MCF 10A (cell line): Measurements from ENCODE around the gene ARHGEF11. TPM values are rescaled to one million over a fixed set of nuclear protein-coding genes. Genes with fewer than 3 reads are reported as not detected.

ENCODE experiments used
- BruUV-seq: library from RNA; stranded (reverse); fragments of 400-500 nt; replicated peaks from 2 replicates; lab custom pipeline; 2021; lab: Mats Ljungman, UMichigan
- CTCF ChIA-PET: fragments of 300-600 bp; sonication (Branson Sonifier 250); formaldehyde crosslinking; extraction: SDS; loops from one replicate; lab custom pipeline; 2021; ENCODE audit warnings: antibody characterized with exemption, inconsistent platforms; lab: Yijun Ruan, JAX
- POLR2A ChIA-PET: fragments of 300-600, 350-650 bp; sonication (Branson Sonifier 250); formaldehyde crosslinking; extraction: SDS; loops from one replicate; lab custom pipeline; 2020; ENCODE audit warnings: antibody characterized with exemption, inconsistent platforms; lab: Yijun Ruan, JAX
- DNase-seq: peaks from one replicate; pipeline ENCODE4 v3.0.0-alpha.2; 2018; ENCODE audit not compliant: unreplicated experiment
- H3K27ac Mint-ChIP-seq: one replicate; pipeline ENCODE4 v1.8.0; 2022; ENCODE audit warnings: mild to moderate bottlenecking, low read depth, mixed read lengths; ENCODE audit not compliant: unreplicated experiment
- H3K27me3 Mint-ChIP-seq: one replicate; pipeline ENCODE4 v1.8.0; 2022; ENCODE audit warnings: mixed read lengths; ENCODE audit not compliant: insufficient read depth, unreplicated experiment
- H3K36me3 Mint-ChIP-seq: one replicate; pipeline ENCODE4 v1.8.0; 2022; ENCODE audit warnings: mild to moderate bottlenecking, moderate library complexity, mixed read lengths; ENCODE audit not compliant: insufficient read depth, unreplicated experiment
- H3K4me1 Mint-ChIP-seq: one replicate; pipeline ENCODE4 v1.8.0; 2022; ENCODE audit warnings: mixed read lengths; ENCODE audit not compliant: insufficient read depth, unreplicated experiment
- H3K4me3 Mint-ChIP-seq: one replicate; pipeline ENCODE4 v1.8.0; 2022; ENCODE audit warnings: mild to moderate bottlenecking, moderate library complexity, mixed read lengths; ENCODE audit not compliant: unreplicated experiment
- H3K9me3 Mint-ChIP-seq: one replicate; pipeline ENCODE4 v1.8.0; 2022; ENCODE audit warnings: mixed read lengths; ENCODE audit not compliant: unreplicated experiment
- intact Hi-C: fragments of 100-400 bp; cut with micrococcal nuclease; formaldehyde crosslinking; loops from 2 replicates; pipeline ENCODE4 v1.14.1; 2022
- total RNA-seq: library from RNA; stranded (reverse); gene quantifications from 2 replicates; pipeline ENCODE4 v1.2.3, GENCODE V29; 2022
- TF ChIP-seq, protein P1 (sequence below): fragments of 200-600 bp; IDR thresholded peaks from one replicate; pipeline ENCODE4 v1.8.0; 2022; ENCODE audit warnings: antibody characterized with exemption, mild to moderate bottlenecking; ENCODE audit not compliant: unreplicated experiment

ARHGEF11 gene
- total RNA-seq, 1 experiment from 2014 or later, result 34.5 TPM

DNA sequence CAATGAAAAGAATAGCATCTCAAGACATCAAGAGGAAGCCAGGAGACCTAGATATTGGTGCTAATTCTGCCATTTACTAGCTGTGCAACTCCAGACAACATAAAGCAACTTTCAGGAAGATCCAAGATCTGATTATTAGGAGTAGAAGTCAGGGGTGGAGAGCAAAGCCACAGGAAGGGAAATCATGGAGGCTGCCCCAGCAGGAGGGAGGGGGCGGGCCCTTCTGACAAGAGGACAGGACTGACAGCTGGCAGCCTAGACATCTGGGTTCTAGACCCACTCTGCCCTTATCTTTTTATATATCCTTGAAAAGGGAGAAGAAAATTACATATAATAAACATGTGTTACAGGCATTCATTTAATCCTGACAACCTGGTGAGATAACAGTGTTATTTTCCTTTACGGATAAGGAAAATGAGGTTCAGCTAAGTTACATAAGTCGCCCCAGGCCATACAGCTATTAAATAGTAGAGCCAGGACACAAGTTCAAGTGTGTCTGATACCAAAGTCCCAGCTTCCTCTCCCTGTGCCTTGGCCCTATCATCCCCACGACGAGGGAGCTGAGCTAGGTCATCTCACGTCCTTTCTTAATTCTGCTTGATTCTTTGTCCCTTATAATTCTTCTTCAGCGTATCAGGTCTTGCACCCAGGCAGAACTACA, 46.6 kb downstream of the ARHGEF11 start:
- no TSS peak for BruUV-seq
- H3K9me3 Mint-ChIP-seq, result no peaks in the 10 kb centered on the region
- ChIA-PET CTCF (interaction anchor here (1.0 to 1.4 kb wide), 2 partner anchors 9 to 158 kb away, joined by 3 read pairs; no protein-coding TSS in a partner anchor), POLR2A (interaction anchor here (0.6 to 1.3 kb wide), 2 partner anchors 11 to 48 kb away, joined by 3 read pairs; no protein-coding TSS in a partner anchor)
- no peak overlapping the region for H3K4me3 Mint-ChIP-seq
- intact Hi-C loops, result no loop called here
- H3K27ac Mint-ChIP-seq, result no peak overlapping the region
- H3K36me3 Mint-ChIP-seq, result no peaks in the 10 kb centered on the region
- peaks cover 17% of the 10 kb centered on the region for H3K4me1 Mint-ChIP-seq
- DNase-seq, result no peak
- no peaks in the 10 kb centered on the region for H3K27me3 Mint-ChIP-seq
- TF ChIP-seq, protein P1, sequence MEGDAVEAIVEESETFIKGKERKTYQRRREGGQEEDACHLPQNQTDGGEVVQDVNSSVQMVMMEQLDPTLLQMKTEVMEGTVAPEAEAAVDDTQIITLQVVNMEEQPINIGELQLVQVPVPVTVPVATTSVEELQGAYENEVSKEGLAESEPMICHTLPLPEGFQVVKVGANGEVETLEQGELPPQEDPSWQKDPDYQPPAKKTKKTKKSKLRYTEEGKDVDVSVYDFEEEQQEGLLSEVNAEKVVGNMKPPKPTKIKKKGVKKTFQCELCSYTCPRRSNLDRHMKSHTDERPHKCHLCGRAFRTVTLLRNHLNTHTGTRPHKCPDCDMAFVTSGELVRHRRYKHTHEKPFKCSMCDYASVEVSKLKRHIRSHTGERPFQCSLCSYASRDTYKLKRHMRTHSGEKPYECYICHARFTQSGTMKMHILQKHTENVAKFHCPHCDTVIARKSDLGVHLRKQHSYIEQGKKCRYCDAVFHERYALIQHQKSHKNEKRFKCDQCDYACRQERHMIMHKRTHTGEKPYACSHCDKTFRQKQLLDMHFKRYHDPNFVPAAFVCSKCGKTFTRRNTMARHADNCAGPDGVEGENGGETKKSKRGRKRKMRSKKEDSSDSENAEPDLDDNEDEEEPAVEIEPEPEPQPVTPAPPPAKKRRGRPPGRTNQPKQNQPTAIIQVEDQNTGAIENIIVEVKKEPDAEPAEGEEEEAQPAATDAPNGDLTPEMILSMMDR, result no peak

DNA sequence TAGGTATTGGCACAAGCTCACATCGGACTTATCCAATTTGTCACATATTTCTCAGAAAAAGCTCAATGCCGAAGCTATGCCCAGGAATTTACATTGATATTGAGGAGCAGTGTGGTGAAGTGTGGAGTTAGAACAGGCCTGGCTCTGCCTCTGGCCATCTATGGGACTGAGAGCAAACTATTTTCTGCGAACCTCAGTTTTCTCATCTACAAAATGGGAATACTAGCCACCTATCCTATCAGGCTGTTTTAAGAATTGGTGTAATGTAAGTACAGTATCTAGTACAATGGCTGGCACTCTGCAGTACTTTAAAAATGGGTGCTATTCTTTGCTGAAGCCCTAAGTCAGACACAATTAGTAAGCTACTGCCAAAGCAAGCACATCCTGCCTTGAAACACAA, 47.2 kb downstream of the ARHGEF11 start:
- intact Hi-C loops, result no loop called here
- Mint-ChIP-seq H3K9me3 (no peaks in the 10 kb centered on the region), H3K4me3 (no peak overlapping the region), H3K36me3 (no peaks in the 10 kb centered on the region), H3K4me1 (peaks cover 17% of the 10 kb centered on the region), H3K27ac (no peak overlapping the region), H3K27me3 (no peaks in the 10 kb centered on the region)
- no TSS peak for BruUV-seq
- TF ChIP-seq, protein P1, result no peak
- no peak for DNase-seq
- ChIA-PET POLR2A (interaction anchor here (0.6 to 1.3 kb wide), 3 partner anchors 8 to 47 kb away, joined by 3 read pairs; no protein-coding TSS in a partner anchor), CTCF (interaction anchor here (1.0 kb wide), 1 partner anchor 8 kb away, joined by 3 read pairs; no protein-coding TSS in a partner anchor)

DNA sequence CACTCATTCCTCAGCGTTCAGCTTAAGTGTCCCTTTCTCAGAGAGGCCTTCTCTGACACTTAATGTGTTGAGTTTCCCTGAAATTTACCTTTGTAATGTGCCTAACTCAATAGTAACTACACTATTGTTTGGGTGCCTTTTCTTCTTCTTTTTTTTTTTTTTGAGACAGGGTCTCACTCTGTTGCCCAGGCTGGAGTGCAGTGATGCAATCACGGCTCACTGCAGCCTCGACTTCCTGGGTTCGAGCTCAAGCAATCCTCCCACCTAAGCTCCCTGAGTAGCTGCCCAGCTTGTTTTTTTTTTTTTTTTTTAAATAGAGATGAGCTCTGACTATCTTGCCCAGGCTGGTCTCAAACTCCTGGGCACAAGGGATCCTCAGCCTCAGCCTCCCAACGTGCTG, 50.1 kb downstream of the ARHGEF11 start:
- POLR2A ChIA-PET, result interaction anchor here (0.5 to 1.6 kb wide), 3 partner anchors 14 to 94 kb away, joined by 3 read pairs; no protein-coding TSS in a partner anchor
- DNase-seq, result no peak
- CTCF ChIA-PET, result interaction anchor here (0.6 to 1.5 kb wide), 6 partner anchors 10 to 196 kb away, joined by 3 to 7 read pairs (median 4); no protein-coding TSS in a partner anchor
- H3K4me3 Mint-ChIP-seq, result no peak overlapping the region
- no peak overlapping the region for H3K27ac Mint-ChIP-seq
- H3K36me3 Mint-ChIP-seq, result peaks cover 5% of the 10 kb centered on the region
- H3K4me1 Mint-ChIP-seq, result peaks cover 17% of the 10 kb centered on the region
- no peaks in the 10 kb centered on the region for H3K9me3 Mint-ChIP-seq
- H3K27me3 Mint-ChIP-seq, result no peaks in the 10 kb centered on the region
- intact Hi-C loops, result no loop called here
- BruUV-seq, result no TSS peak
- TF ChIP-seq, protein P1, result no peak

DNA sequence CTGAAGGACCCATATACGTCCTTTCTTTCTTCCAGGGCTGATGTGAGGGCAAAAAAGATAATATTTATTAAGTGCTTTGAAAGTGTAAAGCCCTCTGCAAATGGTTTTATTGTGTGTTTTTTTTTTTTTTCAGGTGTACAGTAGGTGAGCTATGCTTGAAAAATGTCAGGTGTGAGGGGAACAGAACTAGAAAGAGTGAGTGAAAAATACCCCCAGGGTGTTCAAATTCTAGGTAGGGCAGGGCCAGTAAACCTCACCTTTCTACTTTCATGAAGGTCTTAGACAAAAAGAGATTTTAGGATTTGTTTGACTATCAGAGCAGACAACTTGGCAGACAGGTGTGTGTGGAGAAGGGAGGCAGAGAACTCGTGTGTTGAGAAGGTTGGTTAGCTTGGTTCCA, 51.3 kb downstream of the ARHGEF11 start:
- Mint-ChIP-seq H3K9me3 (no peaks in the 10 kb centered on the region), H3K27ac (no peak overlapping the region), H3K4me3 (no peak overlapping the region), H3K4me1 (peaks cover 17% of the 10 kb centered on the region), H3K36me3 (peaks cover 5% of the 10 kb centered on the region), H3K27me3 (no peaks in the 10 kb centered on the region)
- intact Hi-C loops, result no loop called here
- no peak for DNase-seq
- ChIA-PET CTCF (interaction anchor here (0.7 to 1.0 kb wide), 3 partner anchors 67 to 370 kb away, joined by 3 read pairs; no protein-coding TSS in a partner anchor), POLR2A (interaction anchor here (1.6 kb wide), 1 partner anchor 96 kb away, joined by 3 read pairs; no protein-coding TSS in a partner anchor)
- TF ChIP-seq, protein P1, result no peak
- BruUV-seq, result no TSS peak
